Neural cell (in vitro differentiated cells): ENCODE results near the gene PIK3C2G. TPM values are rescaled to one million over a fixed set of nuclear protein-coding genes. Genes with fewer than 3 reads are reported as not detected.

Experiments
- H2AFZ ChIP-seq: fragments of 200-600, 300-800 bp; sonication (generic), shearing (Covaris generic); 2 replicates; pipeline ENCODE4 v1.6.0; 2014; ENCODE audit warnings: low read depth, mild to moderate bottlenecking, antibody characterized with exemption, low read length, moderate library complexity
- H3F3A ChIP-seq: fragments of 200-600 bp; shearing (Covaris generic); 2 replicates; pipeline ENCODE4 v1.6.1; 2016; ENCODE audit warnings: mild to moderate bottlenecking, moderate library complexity, mixed read lengths, antibody characterized with exemption, low read length; ENCODE audit not compliant: insufficient read depth, poor library complexity, severe bottlenecking
- H3K27ac ChIP-seq: fragments of 200-600, 300-800 bp; sonication (generic), shearing (Covaris generic); 2 replicates; pipeline ENCODE4 v1.5.1; 2014; ENCODE audit warnings: mild to moderate bottlenecking, low read length, moderate library complexity
- H3K27me3 ChIP-seq: fragments of 300-800, 200-600 bp; sonication (generic), shearing (Covaris generic); 2 replicates; pipeline ENCODE4 v1.6.0; 2014; ENCODE audit warnings: mild to moderate bottlenecking, low read depth, low read length, moderate library complexity; ENCODE audit not compliant: insufficient read depth
- H3K36me3 ChIP-seq: fragments of 300-800, 200-600 bp; sonication (generic), shearing (Covaris generic); 2 replicates; pipeline ENCODE4 v1.5.1; 2014; ENCODE audit warnings: mild to moderate bottlenecking, antibody characterized with exemption, low read length, moderate library complexity; ENCODE audit not compliant: insufficient read depth
- H3K4me2 ChIP-seq: fragments of 300-800, 200-600 bp; sonication (generic), shearing (Covaris generic); 2 replicates; pipeline ENCODE4 v1.6.0; 2014; ENCODE audit warnings: mild to moderate bottlenecking, low read length
- H3K4me3 ChIP-seq: fragments of 300-800, 200-600 bp; sonication (generic), shearing (Covaris generic); 2 replicates; pipeline ENCODE4 v1.5.1; 2014; ENCODE audit warnings: mild to moderate bottlenecking, low read length, moderate library complexity
- H3K79me2 ChIP-seq: fragments of 200-600 bp; shearing (Covaris generic); replicated peaks from 2 replicates; pipeline ENCODE4 v1.6.0; 2014; ENCODE audit warnings: mild to moderate bottlenecking, low read length, moderate library complexity; ENCODE audit not compliant: insufficient read depth
- H3K9ac ChIP-seq: fragments of 300-800, 200-600 bp; sonication (generic), shearing (Covaris generic); 2 replicates; pipeline ENCODE4 v1.6.1; 2016; ENCODE audit warnings: mild to moderate bottlenecking, low read length, mixed read lengths
- H3K9me2 ChIP-seq: fragments of 200-600 bp; shearing (Covaris generic); 2 replicates; pipeline ENCODE4 v1.6.1; 2016; ENCODE audit warnings: mild to moderate bottlenecking, low read length, mixed read lengths; ENCODE audit not compliant: insufficient read depth
- H3K9me3 ChIP-seq: fragments of 200-600, 300-800 bp; sonication (generic), shearing (Covaris generic); 2 replicates; pipeline ENCODE4 v1.6.1; 2016; ENCODE audit warnings: mild to moderate bottlenecking, mixed run types, low read length, moderate library complexity, mixed read lengths
- H4K20me1 ChIP-seq: fragments of 200-600 bp; shearing (Covaris generic); 2 replicates; pipeline ENCODE4 v1.6.1; 2016; ENCODE audit warnings: mild to moderate bottlenecking, mixed run types; ENCODE audit not compliant: insufficient read depth
- CTCF ChIP-seq: fragments of 450-650 bp; IDR thresholded peaks from 2 replicates; pipeline ENCODE4 v1.5.1; 2014; ENCODE audit warnings: antibody characterized with exemption, mild to moderate bottlenecking, moderate library complexity; ENCODE audit not compliant: poor library complexity, severe bottlenecking
- EP300 ChIP-seq: fragments of 450-650 bp; conservative IDR thresholded peaks from 2 replicates; pipeline ENCODE4 v1.6.1; 2014; ENCODE audit warnings: antibody characterized with exemption, mild to moderate bottlenecking, moderate library complexity; ENCODE audit not compliant: poor library complexity, severe bottlenecking
- EZH2 ChIP-seq: fragments of 200-600, 300-800 bp; shearing (Covaris generic), sonication (generic); IDR thresholded peaks from 2 replicates; pipeline ENCODE4 v1.6.1; 2014; ENCODE audit warnings: antibody characterized with exemption, low read length, borderline replicate concordance, mild to moderate bottlenecking; ENCODE audit not compliant: insufficient read depth, poor library complexity, severe bottlenecking
- MXI1 ChIP-seq: fragments of 450-650 bp; conservative IDR thresholded peaks from 2 replicates; pipeline ENCODE4 v1.6.1; 2014; ENCODE audit warnings: antibody characterized with exemption, mild to moderate bottlenecking; ENCODE audit not compliant: poor library complexity, severe bottlenecking
- POLR2AphosphoS5 ChIP-seq: IDR thresholded peaks from 2 replicates; pipeline ENCODE4 v1.6.1; 2012
- RAD21 ChIP-seq: fragments of 450-650 bp; conservative IDR thresholded peaks from 2 replicates; pipeline ENCODE4 v1.6.1; 2014; ENCODE audit warnings: antibody characterized with exemption, mild to moderate bottlenecking, moderate library complexity
- REST ChIP-seq: IDR thresholded peaks from 2 replicates; pipeline ENCODE4 v1.6.1; 2012; ENCODE audit warnings: borderline replicate concordance
- SMC3 ChIP-seq: fragments of 450-650 bp; conservative IDR thresholded peaks from 2 replicates; pipeline ENCODE4 v1.6.1; 2014; ENCODE audit warnings: antibody characterized with exemption, mild to moderate bottlenecking, moderate library complexity; ENCODE audit not compliant: poor library complexity
- TAF1 ChIP-seq: IDR thresholded peaks from 2 replicates; pipeline ENCODE4 v1.6.1; 2012; ENCODE audit warnings: low read depth
- polyA plus RNA-seq: library from polyadenylated mRNA; depleted of rRNA; stranded (reverse); fragments of >200 nt; gene quantifications from 2 replicates; pipeline ENCODE4 v1.2.3, GENCODE V29; 2014

PIK3C2G gene
- polyA plus RNA-seq, 1 donor from 2014 or later = not detected

GRCh38 chr12:18296201-18296908 is 35.0 kb downstream of the PIK3C2G start:
- Histone ChIP-seq H3F3A (no peaks in the 10 kb centered on the region), H3K36me3 (no peaks in the 10 kb centered on the region), H3K27me3 (no peaks in the 10 kb centered on the region), H3K4me2 (no peak overlapping the region), H3K9me3 (no peaks in the 10 kb centered on the region), H3K27ac (no peak overlapping the region), H4K20me1 (no peaks in the 10 kb centered on the region), H2AFZ (no peak overlapping the region), H3K4me3 (no peak overlapping the region), H3K9ac (no peak overlapping the region), H3K79me2 (no peaks in the 10 kb centered on the region), H3K9me2 (no peaks in the 10 kb centered on the region)
- TF ChIP-seq SMC3 = no peak
- no peak for TF ChIP-seq RAD21
- TF ChIP-seq TAF1 = no peak
- TF ChIP-seq CTCF = no peak
- TF ChIP-seq EP300 = no peak
- TF ChIP-seq POLR2AphosphoS5 = no peak
- TF ChIP-seq REST = no peak
- TF ChIP-seq MXI1 = no peak
- TF ChIP-seq EZH2 = no peak

- Histone ChIP-seq H3K9me2 (no peaks in the 10 kb centered on the region), H3K36me3 (no peaks in the 10 kb centered on the region), H3K27me3 (no peaks in the 10 kb centered on the region), H3K9ac (no peak overlapping the region), H3K27ac (no peak overlapping the region), H3K79me2 (no peaks in the 10 kb centered on the region), H3K4me2 (no peak overlapping the region), H3K4me3 (no peak overlapping the region), H3F3A (no peaks in the 10 kb centered on the region), H4K20me1 (no peaks in the 10 kb centered on the region), H3K9me3 (no peaks in the 10 kb centered on the region), H2AFZ (no peak overlapping the region)
- TF ChIP-seq RAD21 (no peak), REST (no peak), EP300 (no peak), SMC3 (no peak), TAF1 (no peak), EZH2 (no peak), CTCF (no peak), MXI1 (no peak), POLR2AphosphoS5 (no peak)
These were observed 35.6 kb downstream of the PIK3C2G start for GRCh38 chr12:18296909-18297280.
